SJSA1 (cell line): ENCODE data around the gene MRPL42. TPM values are rescaled to one million over a fixed set of nuclear protein-coding genes. Genes with fewer than 3 reads are reported as not detected.
A peak's percentile ranks its signal among the peaks of the same experiment; 100 is the strongest.
"Not testable (repeated sequence)": the region's sequence is repeated elsewhere in the genome, so short reads cannot be mapped to it uniquely, and the experiment has no call there.

ENCODE experiments used
- DNase-seq, 2 experiments: peaks; one replicate each; pipeline ENCODE4 v3.0.0-alpha.2; 2015 to 2020; ENCODE audit warnings: low spot score in 2 of 2, low read depth in 1 of 2
- H3K27ac ChIP-seq: fragments of 250-450 bp; sonication (Bioruptor Pico); 2 replicates; pipeline ENCODE4 v1.5.1; 2020; ENCODE audit warnings: mild to moderate bottlenecking, moderate library complexity
- H3K27me3 ChIP-seq: fragments of 250-450 bp; sonication (Bioruptor Pico); replicated peaks from 2 replicates; pipeline ENCODE4 v1.5.1; 2020; ENCODE audit warnings: mild to moderate bottlenecking, moderate library complexity
- H3K36me3 ChIP-seq: fragments of 250-450 bp; sonication (Bioruptor Pico); 2 replicates; pipeline ENCODE4 v1.5.1; 2020; ENCODE audit warnings: mild to moderate bottlenecking
- H3K4me1 ChIP-seq: fragments of 250-450 bp; sonication (Bioruptor Pico); replicated peaks from 2 replicates; pipeline ENCODE4 v1.6.1; 2021; ENCODE audit warnings: mild to moderate bottlenecking
- H3K4me3 ChIP-seq: fragments of 250-450 bp; sonication (Bioruptor Pico); 2 replicates; pipeline ENCODE4 v1.5.1; 2020; ENCODE audit warnings: mild to moderate bottlenecking
- H3K9me3 ChIP-seq: fragments of 250-450 bp; sonication (Bioruptor Pico); replicated peaks from 2 replicates; pipeline ENCODE4 v1.5.1; 2020; ENCODE audit warnings: mild to moderate bottlenecking
- total RNA-seq: library from RNA; depleted of rRNA; stranded (reverse); fragments of >200 nt; shearing (Covaris generic); gene quantifications from 2 replicates; pipeline ENCODE4 v1.2.3, GENCODE V29; 2014

The MRPL42 gene
- total RNA-seq, 1 experiment from 2014 or later = 132 TPM

DNA sequence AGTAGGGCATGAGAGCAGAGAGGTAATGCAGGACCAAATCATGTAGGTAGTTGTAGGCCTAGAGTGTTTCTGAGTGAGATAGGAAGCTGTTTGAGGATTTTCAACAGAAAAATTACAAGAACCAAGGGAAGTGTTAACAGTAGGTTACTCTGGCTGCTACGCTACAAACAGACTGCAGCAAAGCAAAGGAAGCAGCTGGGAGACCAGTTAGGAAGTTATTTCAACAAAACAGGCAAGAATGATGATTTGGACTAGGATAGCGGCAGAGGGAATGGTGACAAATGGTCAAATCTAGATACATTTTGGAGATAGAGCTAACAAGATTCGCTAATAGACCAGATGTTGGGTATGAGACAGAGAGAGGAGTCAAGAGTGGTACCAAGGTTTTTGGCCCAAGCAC lies 26.8 kb downstream of the MRPL42 start:
- Histone ChIP-seq H3K9me3 (no peaks in the 10 kb centered on the region), H3K27ac (no peak overlapping the region), H3K4me3 (no peak overlapping the region), H3K27me3 (no peaks in the 10 kb centered on the region), H3K36me3 (peaks cover 40% of the 10 kb centered on the region), H3K4me1 (no peaks in the 10 kb centered on the region)
- no peak for DNase-seq

DNA sequence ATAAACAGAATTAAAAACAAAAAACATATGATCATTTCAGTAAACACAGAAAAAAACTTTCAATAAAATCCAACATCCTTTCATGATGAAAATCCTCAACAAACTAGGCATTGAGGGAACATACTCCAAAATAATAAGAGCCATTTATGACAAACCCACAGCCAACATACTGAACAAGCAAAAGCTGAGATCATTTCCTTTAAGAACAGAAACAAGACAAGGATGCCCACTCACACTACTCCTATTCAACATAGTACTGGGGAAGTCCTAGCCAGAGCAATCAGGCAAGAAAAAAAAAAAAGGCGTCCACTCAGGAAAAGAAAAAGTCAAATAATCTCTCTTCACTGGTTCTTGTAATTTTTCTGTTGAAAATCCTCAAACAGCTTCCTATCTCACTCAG lies 30.1 kb downstream of the MRPL42 start:
- Histone ChIP-seq H3K9me3 (no peaks in the 10 kb centered on the region), H3K36me3 (peaks cover 24% of the 10 kb centered on the region), H3K4me3 (no peak overlapping the region), H3K27ac (no peak overlapping the region), H3K27me3 (no peaks in the 10 kb centered on the region), H3K4me1 (no peaks in the 10 kb centered on the region)
- DNase-seq = no peak

DNA sequence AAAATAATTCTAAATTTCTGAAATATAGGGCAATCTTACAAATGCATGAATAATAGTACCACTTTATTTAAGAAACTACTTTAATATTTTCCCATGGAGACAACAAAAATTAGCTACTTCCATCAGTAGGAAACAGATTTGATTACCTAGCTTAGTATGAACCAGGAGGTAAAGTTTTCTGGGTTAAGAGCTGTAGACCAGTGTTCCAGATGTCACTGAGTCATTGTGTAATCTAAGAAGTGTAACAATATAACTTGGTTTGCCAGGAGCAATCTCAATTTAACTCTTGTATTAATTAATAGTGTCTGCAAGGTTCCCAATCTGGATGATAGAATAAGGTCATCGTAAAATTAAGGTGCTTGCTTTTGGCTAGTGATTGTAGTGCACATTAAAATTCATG lies 31.5 kb downstream of the MRPL42 start:
- not testable (repeated sequence) for H3K27ac ChIP-seq, DNase-seq, H3K4me3 ChIP-seq, H3K4me1 ChIP-seq, H3K27me3 ChIP-seq, H3K9me3 ChIP-seq
- H3K36me3 ChIP-seq = peaks cover 29% of the 10 kb centered on the region

DNA sequence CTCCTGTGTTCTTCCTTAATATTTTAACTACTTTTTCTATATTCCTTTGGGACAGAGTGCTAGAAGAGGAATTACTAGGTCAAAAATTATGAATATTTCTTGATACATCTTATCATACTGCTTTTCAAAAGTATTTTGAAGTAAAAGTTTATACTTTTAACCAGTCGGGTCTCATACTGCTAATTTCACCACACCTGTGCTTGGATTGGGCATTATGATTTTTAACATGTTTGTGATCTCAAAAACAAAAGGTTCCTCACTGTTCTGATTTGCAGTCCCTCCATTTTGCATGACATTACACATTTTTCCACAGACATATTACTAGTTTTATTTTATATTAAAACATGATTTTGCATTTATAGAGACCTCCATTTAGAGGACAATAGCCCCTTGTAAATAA lies 32.9 kb downstream of the MRPL42 start:
- H3K4me1 ChIP-seq = no peaks in the 10 kb centered on the region
- DNase-seq = no peak
- no peaks in the 10 kb centered on the region for H3K27me3 ChIP-seq
- H3K9me3 ChIP-seq = no peaks in the 10 kb centered on the region
- H3K27ac ChIP-seq = no peak overlapping the region
- H3K36me3 ChIP-seq = peaks cover 28% of the 10 kb centered on the region
- no peak overlapping the region for H3K4me3 ChIP-seq

DNA sequence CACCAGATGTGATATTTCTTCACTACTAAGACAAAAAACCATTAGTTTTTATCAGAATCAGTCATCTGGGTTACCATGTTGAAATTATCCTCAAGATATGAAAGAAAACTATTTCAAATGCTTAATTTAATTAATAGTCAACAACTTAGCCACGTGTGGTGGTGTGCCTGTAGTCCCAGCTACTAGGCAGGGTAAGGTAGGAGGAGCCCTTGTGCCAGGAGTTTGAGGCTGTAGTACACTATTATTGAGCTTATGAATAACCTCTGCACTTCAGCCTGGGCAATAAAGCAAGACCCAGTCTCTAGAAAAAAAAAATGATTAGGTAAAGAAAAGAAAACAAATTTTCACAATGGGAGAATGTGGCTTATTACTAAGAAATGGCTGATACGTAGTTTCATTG lies 33.4 kb downstream of the MRPL42 start:
- Histone ChIP-seq H3K27ac (no peak overlapping the region), H3K27me3 (no peaks in the 10 kb centered on the region)

DNA sequence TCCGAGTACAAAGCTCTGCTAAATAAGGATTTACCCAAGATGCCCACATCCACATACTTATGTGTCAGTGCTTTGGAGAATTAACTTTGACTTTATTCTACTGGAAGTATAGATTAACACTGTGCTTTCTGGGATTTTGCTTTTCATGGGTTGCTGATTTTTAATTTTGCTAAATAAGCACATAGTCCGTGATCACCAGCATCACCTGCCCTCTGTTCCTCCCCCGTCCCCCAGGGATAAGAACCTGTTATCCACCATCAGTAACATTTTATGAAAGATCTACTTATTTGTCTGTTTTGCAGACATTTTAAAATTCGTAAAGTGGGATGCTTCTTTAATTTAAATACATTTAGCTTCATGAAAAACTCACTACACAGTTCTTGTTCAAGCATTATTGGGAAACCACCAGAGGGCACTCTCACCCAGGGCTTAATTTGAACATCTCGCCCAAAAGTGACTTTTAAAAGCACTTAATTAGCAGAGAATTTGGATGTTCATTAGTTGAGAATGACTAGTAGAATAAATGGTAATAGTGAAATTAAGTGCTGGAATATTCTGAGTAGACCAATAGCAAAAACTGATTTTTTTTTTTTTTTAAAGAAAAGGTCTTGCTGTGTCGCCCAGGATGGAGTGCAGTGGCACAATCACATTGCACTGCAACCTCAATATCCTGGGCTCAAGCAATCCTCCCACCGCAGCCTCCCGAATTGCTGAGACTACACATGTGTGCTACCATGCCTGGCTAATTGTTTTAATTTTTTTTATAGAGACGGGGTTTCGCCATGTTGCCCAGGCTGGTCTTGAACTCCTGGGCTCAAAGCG lies 35.7 kb downstream of the MRPL42 start:
- DNase-seq = peak; percentile 42 to 47

More for the DNA sequence above, 33.4 kb downstream of the MRPL42 start:
- Histone ChIP-seq H3K36me3 (peaks cover 24% of the 10 kb centered on the region), H3K4me1 (no peaks in the 10 kb centered on the region), H3K4me3 (no peak overlapping the region), H3K9me3 (no peaks in the 10 kb centered on the region)
- no peak for DNase-seq

DNA sequence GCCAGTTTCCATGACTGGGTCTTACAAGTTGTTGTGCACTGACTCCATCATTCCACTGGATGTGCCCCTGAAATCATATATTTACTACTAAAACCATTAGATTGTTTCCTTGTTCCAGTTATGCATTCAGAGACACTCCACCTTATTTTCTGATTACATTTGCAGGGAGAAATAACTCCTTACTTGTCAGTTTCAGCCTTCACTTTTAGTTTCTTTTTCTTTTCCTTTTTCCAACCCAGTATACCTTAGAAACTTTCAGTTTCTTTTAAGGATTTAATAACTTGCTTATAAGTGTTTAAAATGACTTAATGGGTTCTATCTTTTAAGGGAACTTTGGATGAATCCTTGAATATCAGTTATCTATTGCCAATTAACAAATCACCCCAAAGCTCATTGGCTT lies 39.9 kb downstream of the MRPL42 start:
- Histone ChIP-seq H3K36me3 (peaks cover 16% of the 10 kb centered on the region; the same call in 1 of the 2 replicates), H3K27ac (no peak overlapping the region), H3K27me3 (no peaks in the 10 kb centered on the region), H3K9me3 (no peaks in the 10 kb centered on the region), H3K4me3 (no peak overlapping the region), H3K4me1 (no peaks in the 10 kb centered on the region)
- no peak for DNase-seq

More for the DNA sequence above, 35.7 kb downstream of the MRPL42 start:
- H3K9me3 ChIP-seq = no peaks in the 10 kb centered on the region
- H3K36me3 ChIP-seq = peaks cover 24% of the 10 kb centered on the region; the same call in 1 of the 2 replicates
- no peaks in the 10 kb centered on the region for H3K4me1 ChIP-seq
- no peaks in the 10 kb centered on the region for H3K27me3 ChIP-seq
- H3K27ac ChIP-seq = no peak overlapping the region
- no peak overlapping the region for H3K4me3 ChIP-seq

DNA sequence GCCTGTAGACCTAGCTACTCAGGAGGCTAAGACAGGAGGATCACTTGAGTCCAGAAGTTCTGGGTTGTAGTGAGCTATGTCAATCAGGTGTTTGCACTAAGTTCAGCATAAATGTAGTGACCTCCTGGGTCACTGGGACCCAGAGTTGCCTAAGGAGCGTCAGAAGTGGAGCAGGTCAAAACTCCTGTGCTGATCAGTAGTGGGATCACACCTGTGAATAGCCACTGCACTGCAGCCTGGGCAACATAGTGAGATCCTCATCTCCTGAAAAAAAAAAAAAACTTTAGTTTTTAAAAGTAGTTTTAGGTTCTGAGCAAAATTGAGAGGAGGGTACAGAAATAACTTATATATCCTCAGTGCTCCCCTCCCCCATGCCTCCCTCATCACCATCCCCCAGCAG lies 42.2 kb downstream of the MRPL42 start:
- no peak for DNase-seq
- Histone ChIP-seq H3K36me3 (peaks cover 7% of the 10 kb centered on the region; the same call in 1 of the 2 replicates), H3K4me3 (no peak overlapping the region), H3K4me1 (peaks cover 2% of the 10 kb centered on the region), H3K9me3 (no peaks in the 10 kb centered on the region), H3K27me3 (no peaks in the 10 kb centered on the region), H3K27ac (no peak overlapping the region)

DNA sequence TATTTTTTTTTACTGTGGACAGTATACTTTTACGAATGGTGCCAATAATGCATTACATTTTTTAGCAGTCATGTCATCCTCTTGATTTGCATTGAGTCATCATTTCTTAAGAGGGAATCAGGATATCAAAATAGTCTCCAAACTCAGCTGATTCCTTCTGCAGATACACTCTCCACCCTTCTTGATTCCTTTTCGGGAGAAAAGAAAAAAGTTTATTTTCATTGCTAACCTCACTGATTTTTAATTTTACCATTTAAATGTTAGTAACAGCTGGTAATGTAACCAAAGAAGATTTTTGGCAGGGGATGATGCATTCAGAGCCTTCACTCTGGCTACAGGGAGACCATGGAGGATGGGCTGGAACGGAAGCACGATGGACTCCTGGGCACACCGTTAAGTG lies 47.5 kb downstream of the MRPL42 start:
- Histone ChIP-seq H3K4me1 (peaks cover 21% of the 10 kb centered on the region), H3K9me3 (no peaks in the 10 kb centered on the region), H3K27me3 (no peaks in the 10 kb centered on the region), H3K4me3 (no peak overlapping the region), H3K36me3 (no peaks in the 10 kb centered on the region), H3K27ac (no peak overlapping the region)
- peak; percentile 46 to 59 for DNase-seq

DNA sequence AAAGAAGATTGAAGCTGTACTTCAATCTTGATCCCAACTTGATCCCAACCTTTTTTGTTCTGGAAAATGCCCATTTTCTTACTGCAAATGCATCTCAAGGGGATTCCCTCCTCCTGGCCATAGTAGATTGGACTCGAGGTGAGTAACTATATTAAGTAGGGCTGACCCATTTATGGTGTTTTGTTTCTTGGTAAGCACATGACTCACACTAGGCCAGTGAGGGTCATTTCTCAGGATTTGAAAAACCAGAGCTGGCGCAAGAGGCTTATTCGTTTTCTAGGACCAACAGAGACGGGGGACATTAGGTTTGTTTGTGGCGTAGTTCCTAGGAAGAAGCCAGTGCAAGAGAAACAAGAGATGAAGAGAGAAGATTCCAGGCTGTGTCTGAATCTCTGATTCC lies 51.4 kb downstream of the MRPL42 start:
- H3K4me1 ChIP-seq = peaks cover 26% of the 10 kb centered on the region
- H3K4me3 ChIP-seq = no peak overlapping the region
- no peak for DNase-seq
- H3K9me3 ChIP-seq = no peaks in the 10 kb centered on the region
- no peaks in the 10 kb centered on the region for H3K27me3 ChIP-seq
- H3K27ac ChIP-seq = no peak overlapping the region
- H3K36me3 ChIP-seq = no peaks in the 10 kb centered on the region

DNA sequence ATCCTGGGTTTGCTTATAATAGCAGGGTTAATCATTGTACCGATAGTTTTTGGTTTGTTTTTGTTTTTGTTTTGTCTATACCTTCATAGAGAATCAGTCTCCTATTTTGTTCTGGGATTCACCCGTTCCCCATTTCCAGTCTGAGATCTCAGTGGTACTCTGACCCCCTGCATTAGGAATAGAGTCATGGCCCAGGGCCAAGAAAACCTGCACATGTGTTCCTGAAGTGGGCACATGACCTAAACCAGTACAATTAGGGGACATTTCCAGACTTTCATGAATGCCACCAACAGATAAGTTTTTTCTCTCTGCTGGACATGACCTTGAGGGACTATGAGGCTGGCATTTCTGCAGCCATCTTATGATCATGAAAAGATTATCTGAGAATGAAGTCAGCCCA lies 52.5 kb downstream of the MRPL42 start:
- no peaks in the 10 kb centered on the region for H3K36me3 ChIP-seq
- no peaks in the 10 kb centered on the region for H3K27me3 ChIP-seq
- no peak overlapping the region for H3K4me3 ChIP-seq
- DNase-seq = no peak
- H3K27ac ChIP-seq = no peak overlapping the region
- H3K9me3 ChIP-seq = no peaks in the 10 kb centered on the region
- peaks cover 21% of the 10 kb centered on the region for H3K4me1 ChIP-seq

DNA sequence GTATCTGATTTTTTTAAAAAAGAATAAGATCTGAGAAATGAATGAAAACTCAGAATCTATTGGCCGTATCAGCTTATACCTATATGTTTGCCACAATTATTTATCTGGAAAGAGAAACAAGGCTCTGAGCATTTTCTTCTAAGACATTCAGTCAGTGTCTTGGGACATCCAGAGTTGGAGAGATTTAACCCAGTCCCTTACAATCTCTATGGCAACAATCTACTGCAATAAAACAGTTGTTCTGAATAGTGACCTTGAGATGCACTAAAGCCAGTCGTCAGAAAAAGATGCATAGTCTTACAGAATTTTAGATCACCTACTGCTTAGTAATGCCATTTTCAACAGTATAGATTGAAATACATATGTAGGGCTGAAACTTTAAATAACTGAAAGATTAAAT lies 53.1 kb downstream of the MRPL42 start:
- peaks cover 15% of the 10 kb centered on the region for H3K4me1 ChIP-seq
- no peak for DNase-seq

DNA sequence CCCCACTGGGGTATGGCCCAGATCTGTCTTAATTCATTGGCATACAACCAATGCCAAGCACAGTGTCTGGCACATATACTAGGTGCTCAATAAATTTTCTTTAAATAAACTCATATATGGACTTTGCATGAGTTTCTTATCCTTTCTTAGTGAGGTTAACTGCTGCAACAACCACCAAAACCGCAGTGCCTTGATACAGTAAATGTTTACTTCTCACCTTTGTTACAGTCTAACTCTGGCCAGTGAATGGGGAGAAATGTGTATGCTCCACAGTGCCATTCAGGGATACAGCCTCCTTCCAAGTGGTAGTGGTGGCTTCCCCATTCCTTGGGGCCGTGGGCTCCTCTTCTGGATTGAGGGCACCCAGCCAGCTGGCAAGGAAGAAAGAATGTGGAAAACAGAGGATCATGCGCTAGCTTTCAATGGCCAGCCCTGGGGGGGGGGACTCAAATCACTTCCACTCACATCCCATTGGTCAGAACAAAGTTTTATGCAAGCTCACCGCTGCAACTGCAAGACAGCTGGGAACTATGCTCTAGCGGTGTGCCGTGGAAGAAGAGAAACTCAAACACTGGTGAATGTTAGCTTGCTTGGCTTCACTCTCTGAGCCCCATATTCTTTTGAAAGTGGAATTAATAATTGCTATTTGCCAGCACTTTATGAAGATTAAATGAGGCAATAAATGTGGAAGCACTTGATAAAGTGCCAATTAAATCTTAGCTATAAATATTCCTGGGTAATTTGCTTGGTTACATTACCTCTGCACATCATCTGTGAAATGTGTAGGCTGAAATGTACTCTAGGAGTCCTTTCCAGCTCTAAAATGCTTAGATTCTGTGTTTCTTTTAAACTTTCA lies 54.1 kb downstream of the MRPL42 start:
- no peaks in the 10 kb centered on the region for H3K36me3 ChIP-seq
- no peaks in the 10 kb centered on the region for H3K27me3 ChIP-seq
- no peak overlapping the region for H3K4me3 ChIP-seq
- peak in 1 of 2 experiments; percentile 6 for DNase-seq
- H3K27ac ChIP-seq = no peak overlapping the region
- peaks cover 15% of the 10 kb centered on the region for H3K4me1 ChIP-seq
- H3K9me3 ChIP-seq = no peaks in the 10 kb centered on the region

More for the DNA sequence above, 53.1 kb downstream of the MRPL42 start:
- Histone ChIP-seq H3K36me3 (no peaks in the 10 kb centered on the region), H3K4me3 (no peak overlapping the region), H3K27me3 (no peaks in the 10 kb centered on the region), H3K27ac (no peak overlapping the region), H3K9me3 (no peaks in the 10 kb centered on the region)
